ENCODE measurements around the gene PALB2.
A peak's percentile ranks its signal among the peaks of the same experiment; 100 is the strongest.
"Not testable (repeated sequence)": the region's sequence is repeated elsewhere in the genome, so short reads cannot be mapped to it uniquely, and the experiment has no call there.

PALB2 gene

GRCh38 chr16:23642246-23642774 lies 1.2 kb upstream of the PALB2 start:
- no peak for DNase-seq

DNA sequence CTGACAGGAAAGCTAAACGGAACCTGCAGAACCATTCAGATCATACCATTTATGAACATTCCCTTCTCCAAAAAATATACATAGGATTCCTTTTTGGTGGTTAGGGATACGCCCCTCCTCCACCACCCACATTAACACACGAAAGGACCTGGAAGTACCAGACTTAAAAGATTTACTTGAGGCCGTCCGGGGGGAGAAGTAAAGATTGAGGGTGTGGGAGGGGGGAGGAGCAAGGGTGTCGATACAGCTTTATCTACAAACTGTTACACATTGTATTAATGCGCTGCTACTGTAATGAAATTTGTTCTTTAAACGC lies 537 bp downstream of the PALB2 start:
- no peak for DNase-seq

- no peak for DNase-seq
These were observed 5.2 kb downstream of the PALB2 start for GRCh38 chr16:23635958-23636357.

GRCh38 chr16:23634461-23635036 lies 6.6 kb downstream of the PALB2 start:
- DNase-seq: no peak

DNA sequence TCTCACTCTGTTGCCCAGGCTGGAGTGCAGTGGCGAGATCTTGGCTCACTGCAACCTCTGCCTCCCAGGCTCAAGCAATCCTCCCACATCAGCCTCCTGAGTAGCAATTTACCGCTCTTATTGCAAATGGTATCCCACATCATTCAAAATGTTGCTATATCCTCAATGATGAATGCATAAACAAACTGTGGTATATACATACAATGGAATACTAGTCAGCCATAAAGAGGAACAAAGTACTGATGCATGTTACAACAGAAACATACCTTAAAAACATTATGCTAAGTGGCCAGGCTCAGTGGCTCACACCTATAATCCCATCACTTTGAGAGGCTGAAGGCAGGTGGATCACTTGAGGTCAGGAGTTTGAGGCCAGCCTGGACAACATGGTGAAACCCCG lies 9.2 kb downstream of the PALB2 start:
- not testable (repeated sequence) for DNase-seq

DNA sequence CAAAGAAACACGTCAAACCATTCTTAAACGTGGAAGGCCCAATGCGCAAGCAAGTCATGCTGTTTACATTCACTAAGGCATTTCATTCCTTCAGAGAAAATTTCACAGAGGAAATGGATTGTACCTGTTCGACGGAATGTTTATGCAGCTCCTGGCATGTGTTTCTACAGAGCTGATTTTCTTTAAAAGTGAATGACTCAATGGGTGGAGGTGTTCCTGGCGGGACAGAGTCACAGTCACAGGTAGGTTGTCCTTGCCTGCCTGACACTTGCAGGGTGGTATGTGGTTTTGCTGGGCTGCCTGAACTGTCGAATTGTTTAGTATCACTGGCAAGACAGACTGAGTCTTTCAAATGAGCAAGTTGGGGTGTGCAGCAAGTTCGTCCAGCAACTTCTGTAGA lies 11.6 kb downstream of the PALB2 start:
- DNase-seq: no peak

DNA sequence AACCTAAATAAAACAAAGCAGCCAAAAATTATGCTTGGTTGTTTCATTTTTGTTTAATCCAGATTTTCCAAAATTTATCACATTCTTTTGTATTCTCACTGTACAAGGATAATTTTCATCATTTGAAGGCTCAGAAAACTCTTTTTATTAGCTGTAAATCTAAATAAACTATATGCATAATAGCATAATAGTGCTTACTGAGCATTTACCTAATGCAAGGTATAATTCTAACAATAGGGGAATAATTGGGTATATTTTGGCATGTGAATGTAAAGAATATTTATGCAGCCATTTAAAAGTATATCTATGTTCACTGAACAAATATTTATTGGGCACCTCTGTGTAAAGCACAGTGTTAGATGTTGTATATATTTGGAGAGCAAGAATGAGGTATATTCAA lies 17.0 kb downstream of the PALB2 start:
- DNase-seq: no peak

- no peak for DNase-seq
These were observed 25.3 kb downstream of the PALB2 start for GRCh38 chr16:23615805-23616204.

- no peak for DNase-seq
These were observed 29.2 kb downstream of the PALB2 start for GRCh38 chr16:23611936-23612335.

DNA sequence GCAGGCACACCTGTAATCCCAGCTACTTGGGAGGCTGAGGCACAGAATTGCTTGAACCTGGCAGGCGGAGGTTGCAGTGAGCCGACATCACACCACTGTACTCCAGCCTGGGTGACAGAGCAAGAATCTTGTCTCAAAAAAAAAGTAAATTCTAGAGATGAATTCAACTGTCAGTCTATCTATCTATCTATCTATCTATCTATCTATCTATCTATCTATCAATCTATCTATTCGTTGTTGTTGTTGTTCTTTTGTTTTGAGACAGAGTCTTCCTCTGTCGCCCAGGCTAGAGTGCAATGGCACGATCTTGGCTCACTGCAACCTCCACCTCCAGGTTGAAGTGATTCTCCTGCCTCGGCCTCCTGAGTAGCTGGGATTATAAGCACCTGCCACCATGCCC lies 30.2 kb downstream of the PALB2 start:
- not testable (repeated sequence) for DNase-seq

DNA sequence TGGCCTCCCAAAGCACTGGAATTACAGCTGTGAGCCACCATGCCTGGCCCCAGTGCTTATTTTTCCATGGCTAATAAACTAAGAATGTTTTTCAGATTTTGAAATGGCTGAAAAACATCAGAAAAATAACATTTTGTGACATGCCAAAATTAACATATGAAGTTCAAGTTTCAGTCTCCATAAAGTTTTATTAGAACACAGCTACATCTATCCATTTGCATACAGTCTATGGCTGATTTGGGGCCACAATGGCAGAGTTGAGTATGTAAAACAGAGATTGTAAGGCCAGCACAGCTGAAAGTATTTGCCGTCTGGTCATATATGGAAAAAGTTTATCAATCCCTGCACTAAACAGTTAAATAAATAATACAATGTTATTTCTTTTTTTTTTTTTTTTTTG lies 31.2 kb downstream of the PALB2 start:
- DNase-seq: no peak

- no peak for DNase-seq
These were observed 32.9 kb downstream of the PALB2 start for GRCh38 chr16:23608194-23608593.

- DNase-seq: no peak
These were observed 33.4 kb downstream of the PALB2 start for GRCh38 chr16:23607726-23608125.

DNA sequence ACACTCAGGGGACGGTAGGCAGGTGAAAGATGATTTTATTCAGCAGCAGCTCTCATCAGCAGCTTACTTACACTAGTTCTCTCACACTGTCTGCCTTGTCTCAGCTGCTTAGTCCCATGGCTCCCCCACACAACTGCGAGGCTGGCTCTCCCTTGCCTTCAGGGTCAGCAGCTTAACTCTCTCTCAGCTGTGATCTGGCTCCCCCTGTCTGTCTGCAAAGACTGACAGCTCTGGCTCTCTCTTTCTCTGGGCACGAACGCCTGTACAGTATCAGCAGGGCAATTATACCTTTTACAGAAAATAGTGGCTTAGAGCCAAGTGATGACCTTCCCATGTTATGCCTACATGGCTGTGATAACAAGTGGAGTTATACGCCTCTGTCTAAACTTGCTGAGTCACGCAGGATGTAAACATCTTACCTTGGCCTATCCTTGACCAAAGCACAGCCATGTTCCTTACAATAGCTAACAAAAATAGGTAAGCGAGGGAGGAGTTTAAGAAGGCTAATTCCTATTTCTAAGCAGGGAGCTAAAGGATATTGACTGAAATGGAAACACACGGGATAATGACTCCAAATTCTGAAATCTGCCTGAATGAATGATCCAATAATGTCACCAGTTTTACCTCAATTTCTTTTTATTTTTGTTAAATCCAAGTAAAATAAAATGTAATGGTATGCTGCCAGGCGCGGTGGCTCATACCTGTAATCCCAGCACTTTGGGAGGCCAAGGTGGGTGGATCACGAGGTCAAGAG lies 43.9 kb downstream of the PALB2 start:
- DNase-seq: no peak

DNA sequence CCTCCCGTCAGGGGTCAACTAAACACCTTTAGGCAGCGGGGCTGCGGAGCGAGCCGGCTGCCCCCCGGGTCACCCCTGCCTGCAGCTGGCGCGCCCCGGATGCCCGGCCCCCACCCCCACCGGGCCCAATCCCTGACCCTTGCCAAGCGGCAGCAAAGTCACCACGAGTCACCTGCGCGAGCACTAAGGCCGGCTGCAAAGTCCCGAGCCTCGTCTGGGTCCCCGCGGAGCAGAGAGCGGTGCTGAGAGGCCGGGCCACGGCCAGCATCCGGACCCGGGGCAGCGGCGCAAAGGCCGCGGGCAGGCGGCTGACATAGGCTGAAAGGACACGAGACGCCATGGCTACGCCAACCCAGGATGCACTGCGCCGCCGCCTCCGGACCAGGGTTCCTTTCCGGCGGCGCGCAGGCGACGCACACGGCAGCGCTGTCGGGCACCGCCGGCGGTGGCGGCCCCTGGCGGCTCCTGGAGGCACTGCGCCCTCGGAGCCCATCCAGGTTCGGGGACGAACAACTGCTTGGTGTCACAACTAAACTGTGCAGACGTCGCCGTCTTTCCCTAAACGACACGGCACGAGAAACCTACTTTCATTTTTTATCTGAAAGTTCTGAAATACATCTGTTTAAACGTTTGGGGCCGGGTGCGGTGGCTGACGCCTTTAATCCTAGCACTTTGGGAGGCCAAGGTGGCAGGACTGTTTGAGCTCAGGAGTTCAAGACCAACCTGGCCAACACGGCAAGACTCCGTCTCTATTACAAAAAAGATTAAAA lies 45.0 kb downstream of the PALB2 start, which contains the start of gene NDUFAB1:
TSS of gene NDUFAB1 (minus strand) at position 366 of the 770 bp plus-strand sequence. CDS start at position 340, 26 bp downstream.
- peak; percentile 76 for DNase-seq

DNA sequence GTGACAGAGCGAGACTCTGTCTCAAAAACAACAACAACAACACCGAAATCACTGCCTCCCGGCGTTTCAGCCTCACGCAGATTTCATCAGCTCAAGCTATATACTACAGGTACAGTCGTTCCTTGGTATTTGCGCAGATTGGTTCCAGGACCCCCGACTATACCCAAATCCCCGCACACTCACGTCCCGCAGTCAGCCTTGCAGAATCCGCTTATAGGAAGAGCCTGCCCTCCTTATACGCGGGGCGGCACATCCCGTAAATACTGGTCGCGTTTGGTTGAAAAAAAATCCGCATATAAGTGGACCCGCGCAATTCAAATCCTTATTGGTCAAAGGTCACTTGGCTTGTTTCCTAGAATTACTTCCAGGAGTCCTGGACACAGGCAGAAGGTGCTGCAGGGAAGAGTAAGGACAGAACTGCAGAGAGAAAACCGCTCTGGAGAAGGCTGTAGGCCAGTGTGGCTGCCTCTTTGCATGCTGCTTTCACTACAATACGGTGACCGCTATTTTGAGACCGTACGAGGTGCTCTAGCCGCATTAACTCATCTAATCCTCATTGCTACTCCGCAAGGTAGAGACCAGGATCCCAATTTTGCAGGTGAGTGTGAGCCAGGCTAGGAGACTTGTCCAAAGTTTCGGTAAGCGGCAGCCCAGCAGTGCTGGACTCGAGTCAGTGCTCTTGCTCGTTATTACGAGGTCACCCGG lies 45.7 kb downstream of the PALB2 start:
- DNase-seq: no peak

DNA sequence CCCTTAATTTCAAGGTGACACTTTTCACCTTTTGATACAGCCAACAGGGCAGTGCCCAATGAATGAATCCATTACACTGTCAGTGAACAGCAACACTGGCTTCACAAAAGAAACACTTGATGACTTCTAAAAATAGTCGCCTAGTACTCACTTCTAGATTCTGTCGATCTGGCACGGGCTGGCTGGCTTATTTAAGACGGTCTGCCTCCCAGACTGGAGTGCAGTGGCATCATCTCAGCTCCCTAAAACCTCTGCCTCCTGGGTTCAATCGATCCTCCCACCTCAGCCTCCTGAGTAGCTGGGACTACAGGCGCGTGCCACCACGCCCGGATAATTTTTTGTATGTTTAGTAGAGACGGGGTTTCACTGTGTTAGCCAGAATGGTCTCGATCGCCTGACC lies 46.9 kb downstream of the PALB2 start:
- DNase-seq: no peak

DNA sequence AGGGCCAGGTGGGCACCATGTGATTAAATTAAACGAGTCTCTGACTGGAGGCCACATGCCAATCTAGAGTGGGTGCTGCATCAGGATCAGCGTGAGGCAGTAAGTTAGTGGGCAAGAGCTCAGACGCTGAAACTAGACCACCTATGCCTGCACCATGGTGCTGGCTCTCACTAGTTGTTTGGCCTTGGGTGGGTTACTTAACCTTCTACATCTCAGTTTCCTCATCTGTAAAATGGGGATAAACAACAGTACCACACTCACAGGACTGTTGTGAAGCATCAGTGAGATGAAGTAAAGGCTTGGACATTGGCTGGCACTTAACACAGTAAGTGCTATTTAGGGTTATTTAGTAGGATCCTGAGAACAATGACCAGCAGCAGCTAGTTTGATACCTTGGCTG lies 50.9 kb downstream of the PALB2 start:
- no peak for DNase-seq

GRCh38 chr16:23587726-23588125 lies 53.4 kb downstream of the PALB2 start:
- DNase-seq: no peak

- no peak for DNase-seq
These were observed 56.7 kb downstream of the PALB2 start for GRCh38 chr16:23584186-23585076.

GRCh38 chr16:23583271-23583670 lies 57.8 kb downstream of the PALB2 start:
- DNase-seq: not testable (repeated sequence)

DNA sequence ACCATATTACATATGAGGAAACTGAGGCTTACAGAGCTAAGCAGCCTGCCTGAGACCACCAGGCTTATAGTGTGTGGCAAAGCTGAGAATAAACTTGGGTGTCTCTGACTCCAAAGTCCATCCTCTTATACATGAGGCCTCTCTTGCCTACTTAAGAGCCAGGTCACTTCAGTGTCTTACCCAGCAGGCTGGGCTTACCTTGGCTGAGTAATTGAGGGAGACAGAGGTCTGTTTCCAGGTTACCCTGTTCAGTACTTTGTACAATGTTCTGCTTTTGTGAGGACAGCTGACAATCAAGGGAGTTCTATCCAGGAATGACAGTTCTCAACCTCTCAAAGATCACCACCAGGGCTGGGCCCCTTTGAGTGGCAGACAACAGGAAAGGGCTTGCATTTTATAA lies 59.3 kb downstream of the PALB2 start:
- no peak for DNase-seq
